Uterus (tissue), 4 donors: ENCODE results near the gene FOXE3. TPM values are rescaled to one million over a fixed set of nuclear protein-coding genes. Genes with fewer than 3 reads are reported as not detected.

Source experiments
- DNase-seq, 2 donors: peaks; one replicate each; pipeline ENCODE4 v3.0.0-alpha.2; 2019 to 2020
- H3K27ac ChIP-seq, 2 donors: fragments of 200-600 bp; sonication (generic); 1 replicate in 1 of 2; 2 replicates in 1 of 2; pipeline ENCODE4 v1.5.1; 2016 to 2018
- H3K27me3 ChIP-seq, 2 donors: fragments of 200-600 bp; sonication (generic); one replicate each; pipeline ENCODE4 v1.5.1; 2018 to 2019; ENCODE audit warnings: control low read depth in 1 of 2
- H3K36me3 ChIP-seq, 2 donors: fragments of 200-600 bp; sonication (generic); one replicate each; pipeline ENCODE4 v1.5.1; 2019; ENCODE audit warnings: control low read depth in 1 of 2
- H3K4me1 ChIP-seq, 2 donors: fragments of 200-600 bp; sonication (generic); one replicate each; pipeline ENCODE4 v1.5.1; 2018 to 2019; ENCODE audit warnings: control low read depth in 1 of 2
- H3K4me3 ChIP-seq, 2 donors: fragments of 200-600 bp; sonication (generic); 1 replicate in 1 of 2; 2 replicates in 1 of 2; pipeline ENCODE4 v1.5.1; 2018 to 2019; ENCODE audit warnings: mild to moderate bottlenecking in 1 of 2
- H3K9me3 ChIP-seq, 2 donors: fragments of 200-600 bp; sonication (generic); one replicate each; pipeline ENCODE4 v1.5.1; 2019; ENCODE audit warnings: control low read depth in 1 of 2
- CTCF ChIP-seq, 4 experiments: fragments of 200-600 bp in 2 of 4; fragments of 450-650 bp in 2 of 4; sonication (generic) in 2 of 4; IDR thresholded peaks; one replicate each; pipeline ENCODE4 v1.5.1; 2016 to 2019; ENCODE audit warnings: antibody characterized with exemption in 4 of 4, mild to moderate bottlenecking in 2 of 4, moderate library complexity in 1 of 4
- POLR2A ChIP-seq, 2 donors: fragments of 450-650 bp; IDR thresholded peaks; one replicate each; pipeline ENCODE4 v1.6.1; 2016; ENCODE audit warnings: antibody characterized with exemption in 2 of 2, mild to moderate bottlenecking in 1 of 2, moderate library complexity in 1 of 2
- intact Hi-C: fragments of 100-400 bp; cut with DNase I; formaldehyde crosslinking; loops from one replicate; pipeline ENCODE4 v1.15.1; 2023; ENCODE audit warnings: low total_unique reads
- total RNA-seq, 4 donors: library from RNA; depleted of rRNA in 3 of 4; stranded (reverse); fragments of >200 nt in 3 of 4; gene quantifications; one replicate each; pipeline versions ENCODE4 v1.1.0 to v1.2.4, GENCODE V29; 2014 to 2023
- donor health status: DM: yes; HTN: yes; CAD: no.

The FOXE3 gene
- total RNA-seq, 4 donors from 2014 or later: 0.27 TPM; not detected in 3

- intact Hi-C loops: no loop called here
- Histone ChIP-seq H3K27me3 (peaks cover 15 to 55% of the 10 kb centered on the region in 2 donors), H3K4me3 (no peak overlapping the region), H3K36me3 (no peaks in the 10 kb centered on the region), H3K4me1 (peaks cover 0 to 5% of the 10 kb centered on the region in 2 donors), H3K9me3 (no peaks in the 10 kb centered on the region), H3K27ac (no peak overlapping the region)
- no peak for DNase-seq
- TF ChIP-seq POLR2A (IDR thresholded peaks at IDR 0.05) (no peak), CTCF (IDR thresholded peaks at IDR 0.05) (no peak)
Observed at GRCh38 chr1:47442842-47443529, 26.9 kb downstream of the FOXE3 start.

DNA sequence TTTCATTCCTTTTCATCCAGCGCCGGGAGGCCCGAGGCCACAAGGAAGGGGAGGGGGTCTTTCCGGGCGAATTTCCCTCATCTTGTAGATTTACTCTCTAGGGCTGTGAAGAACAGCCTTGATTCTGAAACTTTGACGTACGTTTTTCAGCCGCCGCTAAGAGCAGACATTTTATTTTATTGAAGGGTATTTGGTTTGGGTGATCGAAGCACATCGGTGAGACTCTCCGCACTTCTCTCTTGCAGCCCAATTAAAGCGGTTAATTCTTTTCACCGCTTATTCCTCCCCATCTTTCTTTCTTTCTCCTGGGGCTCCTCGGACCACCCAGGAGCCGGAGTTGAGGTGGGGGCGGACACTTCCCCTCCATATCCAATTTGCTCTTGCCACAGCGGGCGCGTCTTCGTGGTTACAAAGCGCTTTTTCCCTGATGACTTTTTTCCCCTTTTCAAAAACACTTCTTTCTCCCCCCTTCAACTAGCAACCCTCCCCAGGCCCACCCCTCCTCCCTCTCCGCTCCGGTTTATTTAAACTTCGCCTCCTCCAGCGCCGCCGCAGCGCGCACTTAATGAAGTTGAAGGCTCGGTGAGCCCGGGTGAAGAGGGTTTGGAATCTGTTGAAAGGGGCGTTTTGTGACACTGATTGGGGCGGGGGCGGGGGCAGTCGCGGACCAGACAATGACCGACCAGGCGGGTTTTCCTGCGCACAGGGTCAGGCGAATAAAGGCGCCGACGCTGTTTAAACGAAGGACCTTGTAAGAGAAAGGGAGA, 27.6 kb downstream of the FOXE3 start:
- Histone ChIP-seq H3K4me3 (no peak overlapping the region), H3K27ac (no peak overlapping the region)

GRCh38 chr1:47444297-47444561, 28.1 kb downstream of the FOXE3 start:
- DNase-seq: no peak
- Histone ChIP-seq H3K9me3 (no peaks in the 10 kb centered on the region), H3K27ac (no peak overlapping the region), H3K27me3 (peaks cover 10 to 55% of the 10 kb centered on the region in 2 donors), H3K36me3 (no peaks in the 10 kb centered on the region), H3K4me3 (no peak overlapping the region), H3K4me1 (no peaks in the 10 kb centered on the region)
- no peak for TF ChIP-seq CTCF (IDR thresholded peaks at IDR 0.05)
- TF ChIP-seq POLR2A (IDR thresholded peaks at IDR 0.05): no peak
- intact Hi-C loops: no loop called here

More for the DNA sequence above, 27.6 kb downstream of the FOXE3 start:
- Histone ChIP-seq H3K36me3 (no peaks in the 10 kb centered on the region), H3K27me3 (peaks cover 12 to 55% of the 10 kb centered on the region in 2 donors), H3K9me3 (no peaks in the 10 kb centered on the region), H3K4me1 (peaks cover 0 to 2% of the 10 kb centered on the region in 2 donors)
- no peak for DNase-seq
- TF ChIP-seq POLR2A (IDR thresholded peaks at IDR 0.05) (no peak), CTCF (IDR thresholded peaks at IDR 0.05) (no peak)
- intact Hi-C loops: no loop called here

DNA sequence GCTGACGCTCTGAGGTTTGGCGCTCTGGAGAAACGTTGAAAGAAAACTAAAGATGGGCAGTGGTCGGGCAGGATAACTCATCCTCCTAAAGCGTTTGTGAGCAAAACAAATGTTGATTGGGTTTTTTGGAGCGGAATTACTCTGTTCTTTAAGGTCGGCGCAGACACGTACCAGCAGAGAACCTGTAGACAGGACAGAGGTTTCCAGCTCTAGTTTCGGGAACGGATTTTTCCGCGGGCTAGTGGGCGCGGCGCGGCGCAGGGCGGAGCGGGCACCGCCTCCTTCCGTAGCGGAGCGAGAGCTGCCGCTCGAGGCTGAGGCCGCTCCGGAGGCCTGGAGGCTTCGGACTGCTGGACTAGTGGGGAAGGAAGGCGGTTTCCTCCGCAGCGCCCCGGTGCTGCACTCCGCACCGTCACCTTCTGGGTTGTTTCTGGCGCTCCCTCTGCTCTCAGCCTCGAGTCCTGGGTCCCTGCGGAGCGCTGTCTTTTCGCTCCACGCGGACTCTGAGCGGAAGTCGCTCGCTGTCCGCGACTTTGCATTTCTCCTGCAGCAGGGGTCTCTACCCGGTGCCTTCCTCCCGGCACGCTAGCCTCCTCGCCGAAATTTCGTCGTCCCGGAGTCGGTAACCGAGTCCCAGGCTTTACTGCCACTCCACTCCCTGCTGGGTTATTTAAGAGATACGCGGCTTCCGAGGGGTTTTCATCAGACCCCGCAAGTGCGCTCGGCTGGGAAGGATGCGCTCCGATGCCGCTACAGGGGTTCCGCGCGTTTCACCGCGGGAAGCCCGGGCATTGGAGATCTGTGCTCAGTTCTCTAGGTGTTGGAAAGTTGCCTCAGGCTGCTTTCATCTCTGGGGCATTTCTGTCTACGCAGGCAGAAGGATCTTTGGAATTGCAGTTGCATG, 28.7 kb downstream of the FOXE3 start:
- intact Hi-C loops: no loop called here
- no peak overlapping the region for H3K27ac ChIP-seq
- peaks cover 9 to 50% of the 10 kb centered on the region in 2 donors for H3K27me3 ChIP-seq
- H3K36me3 ChIP-seq: no peaks in the 10 kb centered on the region
- DNase-seq: no peak
- no peak for TF ChIP-seq POLR2A (IDR thresholded peaks at IDR 0.05)
- no peak overlapping the region for H3K4me3 ChIP-seq
- H3K4me1 ChIP-seq: no peaks in the 10 kb centered on the region
- H3K9me3 ChIP-seq: no peaks in the 10 kb centered on the region

GRCh38 chr1:47445823-47446550, 29.9 kb downstream of the FOXE3 start:
- H3K36me3 ChIP-seq: no peaks in the 10 kb centered on the region
- H3K4me1 ChIP-seq: no peaks in the 10 kb centered on the region
- H3K27ac ChIP-seq: no peak overlapping the region
- DNase-seq: no peak
- H3K9me3 ChIP-seq: no peaks in the 10 kb centered on the region
- peaks cover 9 to 50% of the 10 kb centered on the region in 2 donors for H3K27me3 ChIP-seq
- no peak overlapping the region for H3K4me3 ChIP-seq
- intact Hi-C loops: no loop called here
- no peak for TF ChIP-seq POLR2A (IDR thresholded peaks at IDR 0.05)
- no peak for TF ChIP-seq CTCF (IDR thresholded peaks at IDR 0.05)
